GM18909 (cell line): Measurements from ENCODE around the gene PIP5K1C.
"Not testable (repeated sequence)": the region's sequence is repeated elsewhere in the genome, so short reads cannot be mapped to it uniquely, and the experiment has no call there.

Source experiments
- ATAC-seq: cut with Tn5 transposase; IDR thresholded peaks from one replicate; pipeline ENCODE4 v1.9.1; 2021; ENCODE audit warnings: mild to moderate bottlenecking; ENCODE audit not compliant: unreplicated experiment, poor library complexity

Gene PIP5K1C

DNA sequence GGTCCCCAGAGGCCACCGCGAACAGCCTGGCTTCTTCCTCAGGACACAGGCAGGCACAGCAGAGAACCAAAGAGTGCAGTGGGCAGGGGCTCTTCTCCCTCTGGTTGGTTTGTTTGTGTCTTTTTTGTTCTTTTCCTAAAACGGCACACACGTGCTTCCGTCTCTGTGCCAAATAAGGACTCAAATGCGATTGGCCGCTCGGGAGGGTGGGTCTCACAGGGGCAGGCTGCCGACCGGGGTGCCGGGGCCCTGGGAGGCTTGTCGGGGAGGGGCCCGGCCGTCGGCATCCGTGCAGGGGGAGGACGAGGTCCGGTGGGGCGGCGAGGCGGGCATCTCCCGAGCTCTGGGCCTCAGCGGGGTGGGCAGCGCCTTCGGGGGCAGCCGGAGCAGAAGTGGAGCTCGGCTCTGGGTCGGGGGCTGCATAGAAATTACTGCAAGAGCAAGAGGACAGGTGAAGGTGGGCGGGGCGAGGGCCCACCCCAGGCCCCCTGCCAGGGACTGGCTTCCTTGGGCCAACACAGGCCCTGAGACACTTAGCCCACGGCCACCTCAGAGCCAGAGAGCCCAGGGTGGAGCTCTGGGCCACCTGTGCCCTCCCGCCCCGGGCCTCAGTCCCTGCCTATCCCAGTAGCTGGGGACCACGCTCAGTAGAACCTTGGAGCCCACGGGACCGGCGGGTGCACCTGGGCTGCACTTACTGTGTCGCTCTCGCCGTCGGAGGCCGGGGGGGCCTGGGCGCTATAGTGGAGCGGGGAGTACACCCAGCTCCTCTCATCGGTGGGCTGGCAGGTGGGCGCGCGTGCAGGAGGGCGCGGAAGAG, 67.3 kb downstream of the PIP5K1C start:
- ATAC-seq = no peak

DNA sequence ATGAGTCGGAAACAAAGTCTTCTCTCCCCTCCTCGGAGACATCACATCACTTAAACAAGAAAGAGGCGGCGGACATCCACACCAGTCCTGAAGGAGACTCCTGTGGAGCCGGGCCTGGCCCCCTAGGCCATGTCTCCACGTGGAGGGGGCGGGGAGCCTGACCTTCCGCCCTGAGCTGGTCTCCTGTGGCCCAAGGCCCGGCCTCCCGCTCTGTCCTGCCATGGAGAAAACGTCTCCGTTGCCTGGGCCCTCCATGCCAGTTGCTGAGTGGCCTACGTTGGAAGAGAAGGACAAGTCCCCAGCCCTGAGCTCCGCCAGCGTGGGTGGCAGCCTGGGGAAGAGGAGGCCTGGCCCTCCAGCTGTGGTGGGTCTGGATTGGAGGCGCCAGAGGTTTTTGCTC, 68.2 kb downstream of the PIP5K1C start:
- ATAC-seq = no peak

DNA sequence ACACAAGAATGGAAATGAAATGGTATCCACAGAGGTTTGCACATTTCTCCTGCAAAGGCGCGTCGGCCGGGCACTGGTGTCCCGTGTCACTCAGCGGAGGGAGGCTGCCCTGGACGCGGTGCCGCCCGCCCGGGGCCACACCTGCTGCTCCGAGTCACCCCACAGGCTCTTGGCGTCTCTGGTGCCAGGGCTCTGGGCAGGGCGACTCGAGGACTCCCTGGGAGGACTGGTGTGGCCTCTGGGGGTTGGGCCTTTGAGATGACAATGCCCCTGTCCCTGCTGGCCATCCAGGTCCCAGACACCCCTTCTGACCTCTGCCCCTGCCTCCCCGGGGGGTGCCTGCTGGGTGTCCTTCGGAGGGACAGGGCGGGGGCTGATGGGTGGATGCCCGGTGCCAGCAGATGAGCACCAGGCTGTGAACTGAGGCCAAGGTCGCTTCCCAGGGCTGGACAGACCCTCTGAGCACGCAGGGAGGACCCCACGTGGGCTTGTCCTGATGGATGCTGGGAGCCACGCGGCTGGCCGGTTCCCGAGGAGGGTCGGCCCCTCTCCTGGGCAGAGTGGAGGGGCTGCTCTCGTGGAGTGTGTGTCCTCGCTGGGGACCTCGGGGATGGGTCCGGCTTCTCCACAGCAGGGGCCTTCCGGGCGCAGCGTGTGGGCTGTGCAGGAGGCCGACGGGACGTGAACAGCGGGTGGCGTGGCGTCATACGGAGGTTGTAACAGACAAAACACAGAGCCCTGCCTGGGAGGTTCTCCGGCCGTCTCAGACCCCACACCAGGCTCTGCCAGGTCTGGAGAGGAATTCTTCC, 69.0 kb downstream of the PIP5K1C start:
- no peak for ATAC-seq

GRCh38 chr19:3628766-3629165, 71.5 kb downstream of the PIP5K1C start:
- not testable (repeated sequence) for ATAC-seq

DNA sequence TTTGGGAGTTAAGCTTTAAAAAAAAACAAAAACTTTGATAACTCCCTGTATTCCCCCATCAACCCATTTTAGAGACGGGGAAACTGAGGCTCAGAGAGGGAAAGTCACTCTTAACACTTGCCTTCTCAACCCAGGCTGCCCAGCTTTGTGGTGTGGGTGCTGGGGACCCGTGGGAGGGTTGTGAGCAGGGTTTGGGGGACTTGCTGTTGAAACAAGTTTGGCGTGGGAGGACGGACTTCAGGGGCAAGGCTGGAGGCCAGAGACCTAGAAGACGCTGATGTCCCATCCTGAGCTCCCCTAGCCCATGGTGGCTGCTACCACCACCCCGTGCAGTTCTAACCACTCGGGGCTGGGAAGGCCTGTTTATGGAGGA, 72.9 kb downstream of the PIP5K1C start:
- ATAC-seq = no peak

DNA sequence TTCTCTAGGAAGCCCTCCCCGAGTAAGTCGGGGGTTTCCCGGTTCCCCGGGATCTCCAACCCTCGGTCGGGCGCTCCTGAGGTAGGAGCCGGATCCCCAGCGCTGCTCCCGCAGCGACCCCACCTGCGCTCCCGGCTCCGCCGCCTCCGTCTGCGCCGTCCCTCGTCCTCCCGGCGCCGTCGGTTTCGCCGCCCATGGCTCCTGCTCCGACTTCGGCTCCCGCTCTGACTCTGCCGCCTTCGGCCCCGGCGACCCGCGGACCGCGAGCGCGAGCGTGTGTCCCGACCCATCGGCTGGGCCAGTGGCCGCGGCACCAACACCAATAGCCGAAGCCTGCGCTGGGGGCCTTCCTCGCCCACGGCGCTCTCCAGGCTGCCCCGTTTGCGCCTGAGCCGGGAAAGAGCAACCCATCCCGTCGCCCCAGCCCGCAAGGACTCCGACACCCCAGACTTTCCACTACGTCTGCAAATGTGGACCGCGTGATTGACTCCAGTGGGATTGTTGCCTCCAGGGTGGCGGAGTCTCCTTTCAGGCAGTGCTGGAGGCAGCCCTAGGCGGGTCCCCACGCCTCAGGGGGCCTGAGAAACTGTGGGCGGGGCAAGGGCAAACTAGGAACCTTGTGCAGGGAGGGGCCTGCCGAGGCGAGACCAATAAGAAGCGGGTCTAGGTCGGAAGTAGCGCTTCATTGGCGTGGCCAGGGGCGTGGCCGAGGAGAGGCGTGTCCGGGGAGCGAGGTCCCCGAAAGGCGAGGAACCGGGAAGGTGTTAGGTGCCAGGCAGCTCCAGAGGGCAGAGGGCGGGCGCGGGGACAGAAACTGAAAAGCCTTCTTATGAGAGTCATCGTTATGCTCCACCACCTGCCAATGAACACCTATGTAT, 73.6 kb downstream of the PIP5K1C start, which contains the start of gene CACTIN:
TSS of gene CACTIN (minus strand) at position 318 of the 878 bp plus-strand sequence. CDS start at position 290, 28 bp downstream.
- peak; percentile 83 for ATAC-seq

DNA sequence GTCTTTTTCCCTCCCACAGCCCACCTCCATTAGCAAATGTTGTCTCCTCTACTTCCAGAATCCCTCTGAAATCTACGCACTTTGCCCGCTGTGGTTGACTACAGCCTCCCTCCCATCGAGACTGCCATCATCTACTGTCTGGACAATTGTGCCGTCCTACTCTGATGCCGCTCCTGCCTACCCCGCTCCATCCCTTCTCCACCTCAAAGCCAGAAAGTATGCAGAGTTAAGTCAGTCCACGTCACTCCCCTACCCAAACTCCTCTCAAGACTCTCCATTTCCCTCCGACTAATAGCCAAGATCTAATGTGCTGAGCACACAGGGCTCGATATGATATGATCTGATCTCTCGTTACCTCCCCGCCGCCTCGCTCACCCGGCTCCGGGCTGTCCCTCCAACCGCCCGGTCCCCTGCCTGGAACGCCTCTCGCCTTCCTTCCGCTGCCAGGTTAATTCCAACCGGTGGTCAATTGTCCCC, 74.2 kb downstream of the PIP5K1C start:
- no peak for ATAC-seq

DNA sequence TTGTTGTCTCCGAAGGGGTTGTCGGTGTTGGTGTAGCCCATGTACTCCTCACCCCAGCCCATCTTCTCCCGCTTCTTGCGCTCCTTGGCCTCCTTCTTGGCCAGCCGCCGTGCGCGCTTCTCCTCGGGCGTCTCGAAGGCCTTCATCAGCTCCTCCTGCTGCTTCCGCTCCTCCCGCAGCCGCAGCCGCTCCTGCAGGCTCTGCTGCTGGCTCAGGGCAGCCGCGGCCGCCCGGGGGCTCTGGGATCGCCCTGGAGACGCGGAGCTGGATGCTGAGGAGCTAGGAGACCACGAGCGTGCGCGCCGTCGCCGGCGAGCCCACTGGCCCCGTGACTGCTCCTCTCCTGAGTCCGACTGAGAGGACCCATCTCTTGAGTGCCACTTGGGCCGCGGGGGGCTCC, 76.6 kb downstream of the PIP5K1C start:
- ATAC-seq = no peak

- ATAC-seq = no peak
Measured at GRCh38 chr19:3622224-3622623, 78.0 kb downstream of the PIP5K1C start.

DNA sequence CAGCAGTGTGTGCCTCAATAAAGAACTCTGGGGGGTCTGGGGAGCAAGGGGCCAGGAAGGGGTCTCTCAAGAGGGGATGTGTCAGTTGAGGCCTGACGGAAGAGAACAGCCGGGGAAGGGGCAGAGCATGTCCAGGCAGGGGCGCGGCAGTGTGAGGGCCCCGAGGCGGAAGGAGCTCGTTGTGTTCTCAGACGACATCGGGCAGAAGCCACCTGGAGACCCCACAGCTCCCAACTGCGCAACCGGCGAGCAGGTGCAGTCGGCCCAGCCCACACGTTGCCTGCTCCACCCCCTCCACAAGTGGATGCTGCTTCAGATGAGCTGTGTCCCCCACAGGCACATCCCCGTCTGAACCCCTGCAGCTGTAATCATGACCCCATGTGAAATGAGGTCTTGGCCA, 78.6 kb downstream of the PIP5K1C start:
- ATAC-seq = no peak

DNA sequence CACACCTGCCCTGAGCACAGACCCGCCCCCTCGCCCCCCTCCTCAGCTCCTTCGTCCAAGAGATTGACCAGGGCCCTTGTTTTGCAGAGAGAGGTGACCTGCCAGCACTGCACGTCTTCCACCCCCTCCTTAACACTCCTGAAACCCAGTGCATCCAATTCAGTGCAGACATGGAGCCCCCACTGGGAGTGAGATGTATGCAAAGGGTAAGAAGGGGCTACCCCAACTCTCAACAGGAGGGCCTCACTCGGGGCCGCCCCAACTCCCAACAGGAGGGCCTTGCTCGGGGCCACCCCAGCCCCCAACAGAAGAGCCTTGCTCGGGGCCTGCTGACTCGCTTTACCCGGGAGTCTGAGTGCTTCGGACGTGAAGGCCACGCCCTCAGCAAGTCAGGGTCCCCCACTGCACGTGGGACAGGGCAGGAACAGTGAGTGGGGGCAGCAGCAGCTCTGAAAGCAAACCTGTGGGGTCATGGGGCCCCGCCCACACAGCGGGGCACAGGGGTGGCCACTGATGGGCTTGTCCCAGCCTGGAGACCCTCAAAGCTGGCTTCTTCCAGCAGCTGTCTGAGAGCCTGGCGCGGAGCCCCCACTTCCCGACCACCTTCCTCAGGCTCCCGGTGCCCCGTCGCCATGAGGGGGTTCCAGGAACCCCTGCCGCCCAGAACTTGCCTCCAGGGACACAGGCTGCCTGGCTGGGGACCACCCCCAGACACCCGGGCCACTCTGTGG, 79.3 kb downstream of the PIP5K1C start:
- no peak for ATAC-seq

GRCh38 chr19:3620145-3620816, 80.0 kb downstream of the PIP5K1C start:
- no peak for ATAC-seq

- ATAC-seq = no peak
Measured at GRCh38 chr19:3619631-3620012, 80.6 kb downstream of the PIP5K1C start.

GRCh38 chr19:3618811-3619630, 81.2 kb downstream of the PIP5K1C start:
- ATAC-seq = no peak

- no peak for ATAC-seq
Measured at GRCh38 chr19:3618144-3618810, 82.0 kb downstream of the PIP5K1C start.

DNA sequence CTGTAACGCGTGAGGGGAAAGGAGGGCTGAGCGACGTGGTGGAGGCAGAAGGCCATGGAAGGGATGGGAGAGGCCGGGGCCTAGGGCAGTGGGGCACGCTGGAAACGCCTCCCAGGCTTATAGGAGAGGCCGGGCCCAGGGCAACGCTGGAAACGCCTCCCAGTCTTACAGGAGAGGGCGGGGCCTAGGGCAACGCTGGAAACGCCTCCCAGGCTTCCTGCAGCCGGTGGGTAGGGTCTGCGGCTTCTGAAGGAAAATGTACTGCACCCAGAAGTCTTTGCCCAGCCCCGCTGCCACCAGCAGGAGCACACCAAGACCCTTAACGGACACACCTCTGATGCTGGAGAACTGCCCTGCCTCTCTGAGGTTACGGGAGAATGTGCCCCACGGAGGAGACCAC, 82.8 kb downstream of the PIP5K1C start:
- ATAC-seq = no peak

DNA sequence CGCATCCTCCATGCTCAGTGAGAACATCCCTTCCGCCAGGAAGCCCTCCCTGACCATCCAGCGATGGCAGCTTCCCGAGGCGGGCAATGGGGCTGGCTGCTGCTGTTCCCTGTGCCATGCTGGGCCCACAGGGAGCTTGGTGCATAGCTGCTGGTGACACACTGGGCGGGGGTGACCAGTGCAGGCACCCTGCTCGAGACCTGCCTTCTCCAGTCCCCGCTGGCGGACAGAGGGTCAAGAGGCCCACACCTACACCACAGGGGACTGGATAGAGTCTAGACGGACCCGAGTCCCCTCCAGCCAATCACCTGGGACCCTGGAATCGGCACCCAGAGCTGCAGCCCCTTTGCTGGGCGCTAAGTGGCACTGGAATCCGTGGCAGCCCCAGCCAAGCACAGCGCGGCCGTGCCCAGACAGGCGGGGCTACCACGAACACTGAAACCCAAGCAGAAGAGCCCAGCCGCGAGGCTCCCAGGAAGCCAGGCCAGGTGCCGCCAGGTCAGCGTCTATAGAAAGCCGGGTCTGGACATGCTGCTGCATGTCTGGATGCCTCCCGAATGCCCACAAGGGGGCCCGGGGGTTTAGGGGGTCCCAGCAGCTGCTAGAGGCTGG, 84.6 kb downstream of the PIP5K1C start:
- no peak for ATAC-seq
